Keratinocyte (primary cell): ENCODE data around the gene SETBP1. TPM values are rescaled to one million over a fixed set of nuclear protein-coding genes. Genes with fewer than 3 reads are reported as not detected.

Source experiments
- DNase-seq: peaks from one replicate; pipeline ENCODE4 v3.0.0-alpha.2; 2011; ENCODE audit warnings: low read depth, missing footprints, low spot score
- FAIRE-seq: peaks from 2 replicates; lab custom pipeline; 2011; peaks lifted over from hg19 to GRCh38; lab: Jason Lieb, UNC
- H2AFZ ChIP-seq: 2 replicates; pipeline ENCODE4 v1.6.0; 2012; ENCODE audit warnings: low read length, control low read depth, inconsistent platforms; ENCODE audit not compliant: control insufficient read depth
- H3K27ac ChIP-seq: 2 replicates; pipeline ENCODE4 v1.5.1; 2011; ENCODE audit warnings: low read length; ENCODE audit not compliant: control insufficient read depth, insufficient read depth
- H3K27me3 ChIP-seq: 3 replicates; pipeline ENCODE4 v1.6.0; 2011; ENCODE audit warnings: low read length; ENCODE audit not compliant: control insufficient read depth, insufficient read depth; ENCODE audit errors: extremely low read depth
- H3K36me3 ChIP-seq, 2 experiments: 2 replicates in 1 of 2; 3 replicates in 1 of 2; pipeline ENCODE4 v1.5.1; 2011; ENCODE audit warnings: low read length in 2 of 2, mild to moderate bottlenecking in 1 of 2; ENCODE audit not compliant: control insufficient read depth in 2 of 2, insufficient read depth in 2 of 2; ENCODE audit errors: extremely low read depth in 1 of 2
- H3K4me1 ChIP-seq: 3 replicates; pipeline ENCODE4 v1.5.1; 2011; ENCODE audit warnings: low read length; ENCODE audit not compliant: control insufficient read depth, insufficient read depth; ENCODE audit errors: extremely low read depth
- H3K4me2 ChIP-seq: 3 replicates; pipeline ENCODE4 v1.6.0; 2011; ENCODE audit warnings: low read depth, low read length; ENCODE audit not compliant: control insufficient read depth, insufficient read depth; ENCODE audit errors: extremely low read depth
- H3K4me3 ChIP-seq, 3 experiments: fragments of 200-600 bp in 1 of 3; sonication (generic) in 1 of 3; 2 replicates in 2 of 3; 3 replicates in 1 of 3; pipeline ENCODE4 v1.5.1; 2011 to 2016; ENCODE audit warnings: low read length in 3 of 3, mild to moderate bottlenecking in 3 of 3, control low read depth in 2 of 3, inconsistent platforms in 1 of 3, low read depth in 1 of 3, mixed read lengths in 1 of 3, mixed run types in 1 of 3, moderate library complexity in 1 of 3; ENCODE audit not compliant: control insufficient read depth in 2 of 3, insufficient read depth in 2 of 3; ENCODE audit errors: extremely low read depth in 1 of 3
- H3K79me2 ChIP-seq: 2 replicates; pipeline ENCODE4 v1.6.0; 2012; ENCODE audit warnings: low read length; ENCODE audit not compliant: control insufficient read depth, insufficient read depth
- H3K9ac ChIP-seq: 3 replicates; pipeline ENCODE4 v1.6.0; 2011; ENCODE audit warnings: low read length; ENCODE audit not compliant: control insufficient read depth, insufficient read depth; ENCODE audit errors: extremely low read depth
- H3K9me1 ChIP-seq: 3 replicates; pipeline ENCODE4 v1.6.0; 2011; ENCODE audit warnings: low read length; ENCODE audit not compliant: control insufficient read depth, insufficient read depth; ENCODE audit errors: extremely low read depth
- H3K9me3 ChIP-seq: 2 replicates; pipeline ENCODE4 v1.5.1; 2012; ENCODE audit warnings: low read depth, low read length; ENCODE audit not compliant: control insufficient read depth
- H4K20me1 ChIP-seq: 3 replicates; pipeline ENCODE4 v1.6.0; 2011; ENCODE audit warnings: low read length; ENCODE audit not compliant: control insufficient read depth, insufficient read depth; ENCODE audit errors: extremely low read depth
- EZH2 ChIP-seq: IDR thresholded peaks from one replicate; pipeline ENCODE4 v1.6.1; 2012; ENCODE audit warnings: inconsistent platforms, mild to moderate bottlenecking, low read length, moderate library complexity
- dilution Hi-C: fragments of 300-500 bp; cut with MboI; formaldehyde crosslinking; loops from one replicate; pipeline ENCODE4 v1.7.0; 2020; ENCODE audit warnings: low sequenced_read_pairs; ENCODE audit not compliant: extremely low pct_ligation_motif_present
- polyA plus RNA-seq, 5 experiments: library from polyadenylated mRNA; depleted of rRNA in 3 of 5; stranded (reverse) in 3 of 5; stranded (forward) in 1 of 5; unstranded in 1 of 5; fragments of >200 nt; gene quantifications; 1 replicate in 1 of 5; 2 replicates in 3 of 5; 3 replicates in 1 of 5; pipeline versions ENCODE4 v1.2.1 to v1.2.3, GENCODE V29; 2011 to 2012; ENCODE audit warnings: missing spikeins in 2 of 5, low read depth in 1 of 5, low replicate concordance in 1 of 5
- TF ChIP-seq, protein P1 (sequence below), 3 experiments: IDR thresholded peaks in 1 of 3; conservative IDR thresholded peaks in 1 of 3; optimal IDR thresholded peaks in 1 of 3; 2 replicates in 2 of 3; 3 replicates in 1 of 3; pipeline versions ENCODE3 to v1.5.1; 2011; ENCODE audit warnings: low read length in 3 of 3, mild to moderate bottlenecking in 3 of 3, moderate library complexity in 2 of 3, control low read depth in 1 of 3, inconsistent platforms in 1 of 3; ENCODE audit not compliant: insufficient read depth in 2 of 3; ENCODE audit errors: extremely low read depth in 1 of 3

Gene SETBP1
- polyA plus RNA-seq, 1 donor (not counting 4 experiments of a cell fraction or from before 2014, with no cell fraction given): 3.3 TPM

DNA sequence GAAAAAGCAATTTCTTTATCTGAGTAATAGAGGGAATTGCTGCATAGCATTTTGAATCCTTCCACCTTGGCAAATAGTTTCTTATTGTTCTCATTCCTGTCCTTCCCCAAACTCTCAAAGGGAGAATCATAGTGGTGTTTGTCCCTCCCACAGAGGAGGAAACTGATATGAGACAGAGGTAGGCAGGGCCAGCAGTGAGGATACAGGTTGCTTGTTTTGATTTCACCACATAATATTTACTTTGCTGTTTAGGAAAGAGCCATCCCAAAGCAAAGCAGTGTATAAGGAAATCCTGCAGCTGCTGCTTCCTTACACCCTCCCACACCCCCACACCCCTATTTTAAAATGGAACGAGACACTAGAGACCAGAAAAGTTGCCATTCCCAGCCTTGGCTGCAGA is 195.3 kb downstream of the SETBP1 start:
- Histone ChIP-seq H3K36me3 (peaks cover 0 to 2% of the 10 kb centered on the region in 2 experiments), H2AFZ (no peak overlapping the region), H3K27ac (no peak overlapping the region), H3K4me3 (no peak overlapping the region), H4K20me1 (no peaks in the 10 kb centered on the region), H3K79me2 (no peaks in the 10 kb centered on the region), H3K9me1 (no peaks in the 10 kb centered on the region), H3K27me3 (no peaks in the 10 kb centered on the region), H3K4me2 (no peak overlapping the region), H3K4me1 (no peaks in the 10 kb centered on the region), H3K9me3 (no peaks in the 10 kb centered on the region), H3K9ac (no peak overlapping the region)
- no peak for TF ChIP-seq EZH2
- TF ChIP-seq, protein P1, sequence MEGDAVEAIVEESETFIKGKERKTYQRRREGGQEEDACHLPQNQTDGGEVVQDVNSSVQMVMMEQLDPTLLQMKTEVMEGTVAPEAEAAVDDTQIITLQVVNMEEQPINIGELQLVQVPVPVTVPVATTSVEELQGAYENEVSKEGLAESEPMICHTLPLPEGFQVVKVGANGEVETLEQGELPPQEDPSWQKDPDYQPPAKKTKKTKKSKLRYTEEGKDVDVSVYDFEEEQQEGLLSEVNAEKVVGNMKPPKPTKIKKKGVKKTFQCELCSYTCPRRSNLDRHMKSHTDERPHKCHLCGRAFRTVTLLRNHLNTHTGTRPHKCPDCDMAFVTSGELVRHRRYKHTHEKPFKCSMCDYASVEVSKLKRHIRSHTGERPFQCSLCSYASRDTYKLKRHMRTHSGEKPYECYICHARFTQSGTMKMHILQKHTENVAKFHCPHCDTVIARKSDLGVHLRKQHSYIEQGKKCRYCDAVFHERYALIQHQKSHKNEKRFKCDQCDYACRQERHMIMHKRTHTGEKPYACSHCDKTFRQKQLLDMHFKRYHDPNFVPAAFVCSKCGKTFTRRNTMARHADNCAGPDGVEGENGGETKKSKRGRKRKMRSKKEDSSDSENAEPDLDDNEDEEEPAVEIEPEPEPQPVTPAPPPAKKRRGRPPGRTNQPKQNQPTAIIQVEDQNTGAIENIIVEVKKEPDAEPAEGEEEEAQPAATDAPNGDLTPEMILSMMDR (optimal IDR thresholded peaks at IDR 0.05 in 1 of 3, IDR thresholded peaks at IDR 0.05 in 1 of 3, conservative IDR thresholded peaks at IDR 0.05 in 1 of 3; ENCODE audit: extremely low read depth in 1 of 3, insufficient read depth in 2 of 3, low read length in 3 of 3): no peak
- FAIRE-seq: no peak
- dilution Hi-C loops: no loop called here
- DNase-seq: no peak

GRCh38 chr18:44876755-44877154 is 196.1 kb downstream of the SETBP1 start:
- Histone ChIP-seq H3K4me1 (no peaks in the 10 kb centered on the region), H3K27me3 (no peaks in the 10 kb centered on the region), H3K9me3 (no peaks in the 10 kb centered on the region), H3K9ac (no peak overlapping the region), H4K20me1 (no peaks in the 10 kb centered on the region), H3K9me1 (no peaks in the 10 kb centered on the region), H3K79me2 (no peaks in the 10 kb centered on the region), H3K36me3 (peaks cover 0 to 2% of the 10 kb centered on the region in 2 experiments), H3K27ac (no peak overlapping the region), H2AFZ (no peak overlapping the region), H3K4me3 (no peak overlapping the region), H3K4me2 (no peak overlapping the region)
- dilution Hi-C loops: no loop called here
- TF ChIP-seq, protein P1 (optimal IDR thresholded peaks at IDR 0.05 in 1 of 3, IDR thresholded peaks at IDR 0.05 in 1 of 3, conservative IDR thresholded peaks at IDR 0.05 in 1 of 3; ENCODE audit: extremely low read depth in 1 of 3, insufficient read depth in 2 of 3, low read length in 3 of 3): no peak
- TF ChIP-seq EZH2: no peak
- DNase-seq (no peak), FAIRE-seq (no peak)
